H1 (cell line): ENCODE results near the gene POU2AF3. TPM values are rescaled to one million over a fixed set of nuclear protein-coding genes. Genes with fewer than 3 reads are reported as not detected.

Experiments
- CTCF ChIA-PET: fragments of 300-600 bp; sonication (Branson Sonifier 250); formaldehyde crosslinking; loops from one replicate; lab custom pipeline; 2021; ENCODE audit not compliant: partially characterized antibody; lab: Charles Lee
- POLR2A ChIA-PET: fragments of 300-600 bp; sonication (Branson Sonifier 250); formaldehyde crosslinking; loops from one replicate; lab custom pipeline; 2021; ENCODE audit warnings: inconsistent platforms; ENCODE audit not compliant: partially characterized antibody; lab: Charles Lee
- DNase-seq, 2 experiments: peaks; one replicate each; pipeline versions ENCODE4 v3.0.0 to v3.0.0-alpha.2; 2010 to 2022; ENCODE audit warnings: low spot score in 2 of 2, low read depth in 1 of 2, mixed read lengths in 1 of 2
- FAIRE-seq: peaks from 2 replicates; lab custom pipeline; 2011; peaks lifted over from hg19 to GRCh38; lab: Jason Lieb, UNC
- H2AFZ ChIP-seq: 2 replicates; pipeline ENCODE4 v1.8.1; 2012; ENCODE audit warnings: low read length, inconsistent platforms
- H2AK5ac ChIP-seq: 2 replicates; pipeline ENCODE4 v1.6.1; 2013; ENCODE audit warnings: low read depth, low read length
- H2BK120ac ChIP-seq: replicated peaks from 2 replicates; pipeline ENCODE3; 2013; ENCODE audit warnings: low read depth, low read length, inconsistent platforms
- H2BK12ac ChIP-seq: 2 replicates; pipeline ENCODE4 v1.6.1; 2013; ENCODE audit warnings: low read depth, low read length
- H2BK15ac ChIP-seq: 2 replicates; pipeline ENCODE4 v1.6.1; 2013; ENCODE audit warnings: low read length
- H2BK20ac ChIP-seq: 2 replicates; pipeline ENCODE4 v1.6.1; 2013; ENCODE audit warnings: low read length
- H2BK5ac ChIP-seq: 2 replicates; pipeline ENCODE4 v1.6.1; 2013; ENCODE audit warnings: low read depth, low read length
- H3K14ac ChIP-seq: 2 replicates; pipeline ENCODE4 v1.6.1; 2013; ENCODE audit warnings: inconsistent platforms; ENCODE audit not compliant: insufficient read length
- H3K18ac ChIP-seq: 2 replicates; pipeline ENCODE4 v1.6.1; 2013; ENCODE audit warnings: low read length; ENCODE audit errors: extremely low read depth
- H3K23ac ChIP-seq: 2 replicates; pipeline ENCODE4 v1.6.1; 2013; ENCODE audit warnings: inconsistent platforms; ENCODE audit not compliant: insufficient read length
- H3K23me2 ChIP-seq: 2 replicates; pipeline ENCODE4 v1.6.1; 2013; ENCODE audit warnings: low read depth, low read length
- H3K27ac ChIP-seq: 2 replicates; pipeline ENCODE4 v1.6.1; 2011; ENCODE audit warnings: low read depth, low read length, inconsistent platforms
- H3K27me3 ChIP-seq, 4 experiments: replicated peaks in 1 of 4; 1 replicate in 1 of 4; 2 replicates in 3 of 4; pipeline versions ENCODE4 v1.6.1 to v1.8.1; 2011 to 2013; ENCODE audit warnings: low read length in 3 of 4, mild to moderate bottlenecking in 3 of 4, inconsistent platforms in 2 of 4, mixed read lengths in 2 of 4, moderate library complexity in 1 of 4; ENCODE audit not compliant: control insufficient read depth in 3 of 4, insufficient read depth in 3 of 4; ENCODE audit errors: extremely low read depth in 1 of 4
- H3K36me3 ChIP-seq, 4 experiments: 2 replicates each; pipeline versions ENCODE4 v1.6.1 to v1.8.1; 2011 to 2013; ENCODE audit warnings: mild to moderate bottlenecking in 4 of 4, low read length in 3 of 4, moderate library complexity in 2 of 4, control low read depth in 1 of 4, inconsistent platforms in 1 of 4; ENCODE audit not compliant: insufficient read depth in 4 of 4, control insufficient read depth in 2 of 4
- H3K4ac ChIP-seq: replicated peaks from 2 replicates; pipeline ENCODE3; 2013; ENCODE audit warnings: low read length, low read depth, mixed read lengths, inconsistent platforms; ENCODE audit not compliant: insufficient read length
- H3K4me1 ChIP-seq, 4 experiments: replicated peaks in 1 of 4; 1 replicate in 1 of 4; 2 replicates in 3 of 4; pipeline versions ENCODE4 v1.6.1 to v1.8.1; 2011 to 2013; ENCODE audit warnings: low read length in 3 of 4, inconsistent platforms in 2 of 4, mixed read lengths in 1 of 4; ENCODE audit not compliant: insufficient read depth in 4 of 4, control insufficient read depth in 3 of 4
- H3K4me2 ChIP-seq, 2 experiments: 2 replicates each; pipeline versions ENCODE4 v1.6.1 to v1.8.1; 2011 to 2013; ENCODE audit warnings: low read depth in 2 of 2, low read length in 2 of 2, control low read depth in 1 of 2, inconsistent platforms in 1 of 2, mild to moderate bottlenecking in 1 of 2; ENCODE audit not compliant: insufficient read depth in 1 of 2
- H3K4me3 ChIP-seq, 4 experiments: fragments of 200-600, 300-600 bp in 1 of 4; sonication (generic), shearing (Covaris generic), sonication (Bioruptor Twin) in 1 of 4; 2 replicates each; pipeline versions ENCODE4 v1.5.1 to v1.8.1; 2011 to 2016; ENCODE audit warnings: low read length in 4 of 4, low read depth in 3 of 4, control low read depth in 2 of 4, inconsistent platforms in 2 of 4, mild to moderate bottlenecking in 2 of 4, mixed read lengths in 1 of 4, moderate library complexity in 1 of 4; ENCODE audit not compliant: insufficient read depth in 2 of 4; ENCODE audit errors: extremely low read depth in 1 of 4
- H3K56ac ChIP-seq: replicated peaks from 2 replicates; pipeline ENCODE3; 2013; ENCODE audit warnings: low read depth, mild to moderate bottlenecking, mixed read lengths, low read length, inconsistent platforms; ENCODE audit not compliant: insufficient read length
- H3K79me1 ChIP-seq: 2 replicates; pipeline ENCODE4 v1.6.1; 2013; ENCODE audit warnings: low read depth, low read length, control low read depth
- H3K79me2 ChIP-seq, 2 experiments: 2 replicates each; pipeline versions ENCODE4 v1.6.1 to v1.8.1; 2012 to 2013; ENCODE audit warnings: low read length in 2 of 2, mild to moderate bottlenecking in 2 of 2, inconsistent platforms in 1 of 2; ENCODE audit not compliant: insufficient read depth in 2 of 2, control insufficient read depth in 1 of 2
- H3K9ac ChIP-seq, 4 experiments: replicated peaks in 1 of 4; 1 replicate in 1 of 4; 2 replicates in 3 of 4; pipeline versions ENCODE4 v1.6.1 to v1.8.1; 2011 to 2013; ENCODE audit warnings: low read depth in 3 of 4, low read length in 3 of 4, control low read depth in 2 of 4, mild to moderate bottlenecking in 2 of 4, moderate library complexity in 2 of 4, inconsistent platforms in 1 of 4; ENCODE audit errors: extremely low read depth in 1 of 4
- H3K9me3 ChIP-seq, 2 experiments: 2 replicates each; pipeline versions ENCODE4 v1.6.1 to v1.8.1; 2012 to 2013; ENCODE audit warnings: mild to moderate bottlenecking in 2 of 2, moderate library complexity in 2 of 2, control low read depth in 1 of 2, inconsistent platforms in 1 of 2, low read depth in 1 of 2, low read length in 1 of 2, mixed read lengths in 1 of 2; ENCODE audit not compliant: insufficient read depth in 2 of 2
- H4K20me1 ChIP-seq, 2 experiments: replicated peaks in 1 of 2; 2 replicates each; pipeline versions ENCODE3 to v1.8.1; 2011 to 2013; ENCODE audit warnings: inconsistent platforms in 2 of 2, low read length in 2 of 2, mild to moderate bottlenecking in 1 of 2; ENCODE audit not compliant: insufficient read depth in 2 of 2, control insufficient read depth in 1 of 2
- H4K5ac ChIP-seq: 2 replicates; pipeline ENCODE4 v1.6.1; 2013; ENCODE audit warnings: low read length, low read depth, mixed read lengths, inconsistent platforms; ENCODE audit not compliant: insufficient read length
- H4K8ac ChIP-seq: 2 replicates; pipeline ENCODE4 v1.8.0; 2013; ENCODE audit warnings: mild to moderate bottlenecking, moderate library complexity, low read length, inconsistent platforms; ENCODE audit not compliant: insufficient read depth; ENCODE audit errors: extremely low read depth
- H4K91ac ChIP-seq: replicated peaks from 2 replicates; pipeline ENCODE3; 2013; ENCODE audit warnings: low read length, mixed read lengths, inconsistent platforms; ENCODE audit not compliant: insufficient read length
- ATF2 ChIP-seq: IDR thresholded peaks from 2 replicates; pipeline ENCODE4 v1.6.1; 2012; ENCODE audit warnings: low read length, inconsistent platforms
- BCL11A ChIP-seq, 2 experiments: IDR thresholded peaks; one replicate each; pipeline ENCODE4 v1.6.1; 2011; ENCODE audit warnings: low read depth in 2 of 2, low read length in 2 of 2, mild to moderate bottlenecking in 2 of 2
- JUN ChIP-seq: IDR thresholded peaks from 2 replicates; pipeline ENCODE4 v1.6.1; 2011; ENCODE audit warnings: low read depth, mild to moderate bottlenecking, improper control_type of control experiment, low read length
- MAFK ChIP-seq: IDR thresholded peaks from 2 replicates; pipeline ENCODE4 v1.6.1; 2012; ENCODE audit warnings: low read depth, mild to moderate bottlenecking, improper control_type of control experiment, low read length
- NANOG ChIP-seq: IDR thresholded peaks from 2 replicates; pipeline ENCODE4 v1.6.1; 2011; ENCODE audit warnings: low read length, low read depth, mild to moderate bottlenecking, inconsistent platforms; ENCODE audit not compliant: insufficient read depth, poor library complexity, severe bottlenecking
- NRF1 ChIP-seq: IDR thresholded peaks from 2 replicates; pipeline ENCODE4 v1.6.1; 2011; ENCODE audit warnings: mild to moderate bottlenecking, low read depth, low read length, improper control_type of control experiment
- SIN3A ChIP-seq, 2 experiments: IDR thresholded peaks in 1 of 2; conservative IDR thresholded peaks in 1 of 2; 2 replicates each; pipeline ENCODE4 v1.6.1; 2011 to 2012; ENCODE audit warnings: low read length in 2 of 2, improper control_type of control experiment in 1 of 2, low read depth in 1 of 2, mild to moderate bottlenecking in 1 of 2
- SIRT6 ChIP-seq: IDR thresholded peaks from one replicate; pipeline ENCODE4 v1.7.1; 2012; ENCODE audit warnings: low read length, inconsistent platforms
- SUZ12 ChIP-seq: fragments of 200-600 bp; sonication (generic); IDR thresholded peaks from 2 replicates; pipeline ENCODE4 v1.6.1; 2012; ENCODE audit warnings: mild to moderate bottlenecking, inconsistent platforms, low read length, moderate library complexity, mixed read lengths
- TCF12 ChIP-seq: IDR thresholded peaks from 2 replicates; pipeline ENCODE4 v1.6.1; 2011; ENCODE audit warnings: low read depth, mild to moderate bottlenecking, low read length
- YY1 ChIP-seq: IDR thresholded peaks from 2 replicates; pipeline ENCODE4 v1.6.1; 2011; ENCODE audit warnings: low read depth, mild to moderate bottlenecking, low read length
- WGBS, 2 experiments: shearing (Covaris generic) in 1 of 2; methylation state at CpG; one replicate each; pipeline versions ENCODE4 v1.1.6 to v1.1.7; 2013 to 2015; ENCODE audit warnings: low lambda C conversion rate in 2 of 2, mixed read lengths in 2 of 2, inconsistent platforms in 1 of 2, low coverage in 1 of 2, missing lambda C conversion rate in 1 of 2; ENCODE audit not compliant: insufficient replicate concordance in 2 of 2, insufficient coverage in 1 of 2, insufficient read length in 1 of 2; ENCODE audit errors: extremely low coverage in 1 of 2, missing lambda C conversion rate in 1 of 2; 5-methylcytosine and 5-hydroxymethylcytosine counted together
- polyA plus RNA-seq, 7 experiments: library from polyadenylated mRNA; depleted of rRNA in 3 of 7; stranded (reverse) in 5 of 7; unstranded in 2 of 7; fragments of >200 nt in 5 of 7; fragments of 200-250 nt in 2 of 7; gene quantifications; 1 replicate in 5 of 7; 2 replicates in 1 of 7; 4 replicates in 1 of 7; pipeline versions ENCODE4 v1.2.1 to v1.2.3, GENCODE V29; 2011 to 2013; ENCODE audit warnings: missing spikeins in 2 of 7, mixed read lengths in 2 of 7
- total RNA-seq: library from RNA; stranded (reverse); fragmentation: NEBNext Ultra II Directional; extraction: Animal tissue kit (Norgen Biotek cat#: 25700); gene quantifications from 2 replicates; pipeline ENCODE4 v1.2.1, GENCODE V29; 2021
- TF ChIP-seq, protein P1 (sequence below): IDR thresholded peaks from 2 replicates; pipeline ENCODE4 v1.6.1; 2012; ENCODE audit warnings: inconsistent platforms

Gene POU2AF3
- total and polyA plus RNA-seq, 2 of the 8 experiments (the other 6 are each of a cell fraction or from before 2014, with no cell fraction given) = 1.2 to 5.7 TPM

DNA sequence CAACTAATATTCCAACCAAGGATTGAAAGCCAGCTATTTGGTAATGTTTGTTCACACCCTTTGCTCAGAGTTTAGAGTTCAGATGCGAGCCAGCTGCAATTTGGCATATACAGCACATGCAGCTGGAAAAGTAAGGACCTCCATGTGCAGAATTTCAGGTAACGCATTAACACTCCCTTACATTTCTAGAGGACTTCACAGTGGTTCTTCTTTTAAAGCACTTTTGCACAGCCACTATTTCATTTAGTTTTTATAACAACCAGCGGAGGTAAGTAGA is 3.4 kb downstream of the POU2AF3 start:
- Histone ChIP-seq H3K9me3 (no peaks in the 10 kb centered on the region), H2BK20ac (no peak overlapping the region), H3K4ac (no peak overlapping the region), H2BK5ac (no peak overlapping the region), H4K8ac (no peak overlapping the region), H2BK15ac (no peak overlapping the region), H4K20me1 (no peaks in the 10 kb centered on the region), H2BK120ac (no peak overlapping the region), H3K56ac (no peak overlapping the region), H2AFZ (no peak overlapping the region), H3K14ac (no peak overlapping the region), H3K23ac (no peak overlapping the region), H3K4me2 (no peak overlapping the region), H3K9ac (no peak overlapping the region), H2AK5ac (no peak overlapping the region), H3K27me3 (peaks cover 0 to 33% (median 16%) of the 10 kb centered on the region in 4 experiments; a peak in 5 of 7 replicates), H3K4me3 (no peak overlapping the region), H4K91ac (no peak overlapping the region), H4K5ac (no peak overlapping the region), H3K27ac (no peak overlapping the region), H3K79me1 (no peaks in the 10 kb centered on the region), H3K23me2 (peaks cover 17% of the 10 kb centered on the region; the same call in 1 of the 2 replicates), H2BK12ac (no peak overlapping the region), H3K36me3 (no peaks in the 10 kb centered on the region), H3K4me1 (peaks cover 1 to 9% (median 6%) of the 10 kb centered on the region in 4 experiments; a peak in 6 of 7 replicates), H3K79me2 (no peaks in the 10 kb centered on the region), H3K18ac (no peak overlapping the region)
- DNase-seq (no peak), FAIRE-seq (no peak)
- WGBS, 2 experiments = 88% methylated on average over 3 of the region's 3 CpGs; no CpG with 5 or more reads in 1 of the 2 experiments
- ChIA-PET POLR2A (no interaction called here), CTCF (interaction anchor here (0.6 to 3.6 kb wide), 6 partner anchors 19 to 253 kb away, joined by 3 to 16 read pairs (median 6); no protein-coding TSS in a partner anchor)
- TF ChIP-seq JUN (no peak), BCL11A (IDR thresholded peaks at IDR 0.05; ENCODE audit: low read depth in 2 of 2, low read length in 2 of 2) (no peak), SIRT6 (no peak), ATF2 (no peak), SUZ12 (no peak), MAFK (no peak), NANOG (no peak), NRF1 (no peak), TCF12 (no peak), SIN3A (conservative IDR thresholded peaks at IDR 0.05 in 1 of 2, IDR thresholded peaks at IDR 0.05 in 1 of 2; ENCODE audit: low read depth in 1 of 2, low read length in 2 of 2) (no peak), YY1 (no peak)
- TF ChIP-seq, protein P1, sequence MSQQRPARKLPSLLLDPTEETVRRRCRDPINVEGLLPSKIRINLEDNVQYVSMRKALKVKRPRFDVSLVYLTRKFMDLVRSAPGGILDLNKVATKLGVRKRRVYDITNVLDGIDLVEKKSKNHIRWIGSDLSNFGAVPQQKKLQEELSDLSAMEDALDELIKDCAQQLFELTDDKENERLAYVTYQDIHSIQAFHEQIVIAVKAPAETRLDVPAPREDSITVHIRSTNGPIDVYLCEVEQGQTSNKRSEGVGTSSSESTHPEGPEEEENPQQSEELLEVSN = no peak
